GM19023 (cell line): ENCODE measurements around the gene SLC15A2.
A peak's percentile ranks its signal among the peaks of the same experiment; 100 is the strongest.

Experiments used
- ATAC-seq: cut with Tn5 transposase; IDR thresholded peaks from one replicate; pipeline ENCODE4 v1.9.1; 2021; ENCODE audit warnings: mild to moderate bottlenecking, moderate library complexity; ENCODE audit not compliant: unreplicated experiment

SLC15A2 gene

DNA sequence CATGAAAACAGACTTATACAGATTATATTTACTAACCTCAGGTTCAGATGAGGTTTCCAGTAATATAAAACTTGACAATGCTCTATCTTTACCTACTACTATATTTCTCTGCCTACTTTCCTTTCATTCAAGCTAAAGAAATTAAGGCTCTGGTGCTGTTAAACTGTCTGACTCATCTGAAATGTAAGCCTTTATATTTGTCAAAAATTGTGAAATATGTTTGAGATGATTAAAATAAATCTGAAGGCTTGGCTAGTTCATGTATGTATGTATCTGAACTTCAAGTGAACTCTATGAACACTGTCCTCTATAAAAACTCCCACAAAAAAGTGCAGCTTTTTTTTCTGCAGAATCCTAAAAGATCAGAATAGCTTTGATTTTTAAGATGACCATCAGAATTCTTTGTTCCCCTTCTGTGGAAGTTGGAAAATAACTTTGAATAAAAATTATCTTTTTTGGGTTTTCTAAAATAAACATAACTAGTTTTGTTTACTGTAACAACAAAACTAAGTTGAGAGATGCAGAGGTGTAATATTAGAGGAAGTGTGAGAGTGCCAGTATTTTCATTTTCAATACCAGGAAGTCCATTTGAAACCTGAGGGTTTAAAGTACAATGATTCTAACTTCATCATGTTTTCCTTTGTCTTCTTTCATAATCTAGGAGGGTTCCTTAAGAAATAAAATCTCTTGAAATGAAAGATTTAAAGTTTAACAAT, 85.7 kb downstream of the SLC15A2 start:
- ATAC-seq, result no peak

DNA sequence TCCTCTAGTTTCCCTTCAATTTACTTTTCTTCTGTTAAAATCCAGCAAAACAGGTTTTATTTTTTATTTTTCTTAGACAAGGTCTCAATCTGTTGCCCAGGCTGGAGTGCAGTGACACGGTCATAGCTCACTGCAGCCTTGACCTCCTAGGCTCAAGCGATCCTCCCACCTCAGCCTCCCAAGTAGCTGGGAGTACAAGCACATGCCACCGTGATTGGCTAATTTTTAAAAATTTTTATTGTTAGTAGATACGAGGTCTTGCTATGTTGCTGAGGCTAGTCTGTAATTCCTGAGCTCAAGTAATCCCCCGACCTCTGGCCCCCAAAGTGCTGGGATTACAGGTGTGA, 86.2 kb downstream of the SLC15A2 start:
- ATAC-seq, result no peak

DNA sequence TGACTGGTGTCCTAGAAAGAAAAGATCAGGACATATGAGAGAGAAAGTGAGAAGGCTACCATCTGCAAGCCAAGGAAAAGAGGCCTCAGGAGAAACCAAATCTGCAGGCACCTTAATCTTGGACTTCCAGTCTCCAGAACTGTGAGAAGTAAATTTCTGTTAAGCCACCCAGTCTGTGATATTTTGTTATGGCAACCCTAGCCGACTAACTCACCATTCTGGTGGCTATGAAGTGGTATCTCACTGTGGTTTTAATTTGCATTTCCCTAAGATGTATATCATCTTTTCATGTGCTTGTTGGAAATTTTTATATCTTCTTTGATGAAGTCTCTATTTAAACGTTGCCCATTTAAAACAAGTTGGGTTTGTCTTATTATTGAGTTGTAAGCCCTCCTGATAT, 87.3 kb downstream of the SLC15A2 start:
- no peak for ATAC-seq

DNA sequence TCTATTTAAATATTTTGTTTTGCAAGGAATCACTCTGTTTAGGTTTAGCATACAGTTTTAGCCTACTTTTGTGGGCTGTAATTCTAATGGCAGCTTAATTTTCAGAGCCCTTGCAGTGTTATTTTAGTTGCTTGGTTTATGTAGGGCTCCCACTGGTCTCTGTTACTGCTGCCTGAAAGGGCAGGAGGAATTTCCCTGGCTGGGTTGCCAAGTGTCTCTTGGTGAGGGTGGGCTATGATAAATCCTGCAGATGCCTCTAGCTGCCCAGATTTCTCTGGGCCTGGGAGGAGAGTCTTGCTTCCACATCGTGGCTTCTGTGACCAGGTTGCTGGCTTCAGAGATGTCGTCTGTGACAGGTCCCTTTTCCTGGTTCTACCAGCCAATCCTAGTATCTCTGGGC, 91.6 kb downstream of the SLC15A2 start:
- no peak for ATAC-seq

DNA sequence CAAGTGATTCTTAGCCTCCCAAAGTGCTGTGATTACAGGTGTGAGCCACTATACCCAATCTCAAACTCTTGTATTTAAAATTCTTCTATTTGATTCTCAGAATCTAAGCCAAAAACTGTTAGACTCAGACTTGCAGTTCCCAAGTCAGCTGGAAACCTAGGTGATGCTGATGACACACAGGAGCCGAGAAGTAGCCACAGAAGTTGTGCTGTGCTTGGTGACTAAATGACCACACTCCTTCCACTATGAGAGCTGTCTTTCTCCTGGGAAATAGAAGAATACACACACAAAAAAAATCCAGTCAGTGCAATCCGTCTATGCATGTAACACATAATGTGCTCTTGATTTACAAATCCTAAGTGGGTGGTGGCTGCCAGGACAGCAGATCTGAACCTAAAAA, 93.9 kb downstream of the SLC15A2 start:
- ATAC-seq, result no peak

DNA sequence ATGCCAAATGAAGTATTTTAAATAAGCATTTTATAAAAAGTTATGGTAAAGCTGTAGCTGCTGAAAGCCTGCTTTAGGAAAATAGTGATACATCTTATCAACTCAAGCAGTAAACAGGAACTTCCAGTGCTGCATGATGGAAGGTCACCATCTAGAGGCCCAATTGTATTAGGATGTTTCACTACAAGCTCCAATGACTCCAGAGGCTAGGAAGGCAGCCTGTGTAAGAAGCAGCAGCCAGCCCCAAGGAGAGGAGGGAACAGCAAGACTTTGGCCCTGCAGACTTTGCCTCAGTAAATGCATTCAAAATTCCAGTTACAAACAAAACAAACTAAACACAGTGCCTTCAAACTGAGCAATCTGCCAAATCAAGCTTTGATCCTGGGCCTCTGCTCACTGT, 95.7 kb downstream of the SLC15A2 start:
- ATAC-seq, result no peak

DNA sequence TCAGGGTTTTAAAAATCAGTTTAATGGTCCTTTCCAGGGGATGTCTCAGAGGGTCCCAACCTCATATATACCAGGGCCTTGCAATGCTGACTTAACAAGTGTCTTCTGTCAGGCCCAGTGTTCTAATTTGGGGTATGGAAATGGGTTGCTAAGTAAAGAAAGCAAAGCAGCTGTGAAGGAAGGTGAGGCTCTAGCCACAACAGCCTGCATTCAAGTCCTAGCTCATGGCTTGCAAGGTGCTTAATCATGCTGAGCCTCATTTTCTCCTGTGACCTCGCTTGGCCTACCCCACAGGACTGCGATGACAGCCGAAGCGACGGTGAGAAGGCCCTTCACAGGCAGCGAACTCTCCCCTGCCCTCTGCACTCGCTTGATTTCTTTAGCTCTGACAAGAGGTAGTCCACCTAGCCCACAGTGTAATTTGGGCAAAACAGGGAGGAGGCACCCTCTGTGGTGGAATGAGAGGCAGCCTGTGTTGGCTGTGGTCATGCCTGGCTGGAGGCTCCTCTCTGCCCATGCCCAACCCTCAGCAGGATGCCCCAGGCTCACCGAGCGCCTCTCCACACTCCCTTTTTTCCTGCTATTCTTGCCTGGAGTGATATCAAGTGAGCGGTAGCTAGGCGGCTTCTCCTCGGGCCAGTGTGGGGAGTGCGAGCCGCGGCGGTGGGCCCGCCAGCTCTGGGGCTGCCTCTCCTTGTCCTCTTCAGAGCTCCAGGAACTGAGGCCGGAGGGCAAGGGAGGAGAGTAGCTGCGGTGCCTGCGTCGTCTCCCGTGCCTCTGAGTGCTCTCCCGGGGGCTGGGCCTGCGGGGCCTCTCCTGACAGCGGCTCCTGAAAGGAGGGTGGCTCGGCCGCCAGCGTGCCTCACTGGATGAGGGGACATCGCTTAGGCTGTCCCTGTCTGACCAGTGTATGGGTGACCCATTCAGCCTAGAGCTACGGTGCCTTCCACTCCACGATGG, 98.7 kb downstream of the SLC15A2 start:
- peak; percentile 60 for ATAC-seq
